Heart left ventricle (tissue), 16 donors: ENCODE measurements around the gene SIK1. TPM values are rescaled to one million over a fixed set of nuclear protein-coding genes. Genes with fewer than 3 reads are reported as not detected.
A peak's percentile ranks its signal among the peaks of the same experiment; 100 is the strongest.
"Not testable (repeated sequence)": the region's sequence is repeated elsewhere in the genome, so short reads cannot be mapped to it uniquely, and the experiment has no call there.

Source experiments
- ATAC-seq, 4 donors: fragments of 200-7000 bp; cut with Tn5 transposase; one replicate each; pipeline ENCODE4 v1.9.1; 2020 to 2022; ENCODE audit warnings: moderate library complexity in 4 of 4, mild to moderate bottlenecking in 3 of 4, moderate number of reproducible peaks in 1 of 4
- DNase-seq, 5 donors: peaks; one replicate each; pipeline ENCODE4 v3.0.0-alpha.2; 2020
- H3K27ac ChIP-seq, 12 donors: fragments of 200-600 bp; sonication (generic) in 4 of 12; one replicate each; pipeline versions ENCODE4 v1.5.0 to v1.8.0; 2016 to 2022; ENCODE audit warnings: mild to moderate bottlenecking in 2 of 12
- H3K27me3 ChIP-seq, 9 donors: fragments of 200-600 bp; sonication (generic) in 2 of 9; one replicate each; pipeline versions ENCODE4 v1.5.1 to v1.8.0; 2016 to 2022; ENCODE audit warnings: mild to moderate bottlenecking in 3 of 9
- H3K36me3 ChIP-seq, 9 donors: fragments of 200-600 bp; sonication (generic) in 2 of 9; one replicate each; pipeline versions ENCODE4 v1.5.0 to v1.8.0; 2018 to 2022; ENCODE audit warnings: mild to moderate bottlenecking in 2 of 9
- H3K4me1 ChIP-seq, 12 donors: fragments of 200-600 bp; sonication (generic) in 4 of 12; one replicate each; pipeline versions ENCODE4 v1.5.0 to v1.8.0; 2016 to 2022; ENCODE audit warnings: mild to moderate bottlenecking in 3 of 12
- H3K4me3 ChIP-seq, 12 donors: fragments of 200-600 bp; sonication (generic) in 4 of 12; one replicate each; pipeline versions ENCODE4 v1.5.0 to v1.8.0; 2017 to 2022; ENCODE audit warnings: mild to moderate bottlenecking in 9 of 12, moderate library complexity in 4 of 12
- H3K9me3 ChIP-seq, 12 donors: fragments of 200-600 bp; sonication (generic) in 4 of 12; one replicate each; pipeline versions ENCODE4 v1.5.0 to v1.8.0; 2016 to 2022; ENCODE audit warnings: mild to moderate bottlenecking in 1 of 12
- CTCF ChIP-seq, 12 donors: fragments of 200-600 bp; sonication (generic) in 4 of 12; IDR thresholded peaks; one replicate each; pipeline versions ENCODE4 v1.5.0 to v1.8.0; 2018 to 2022; ENCODE audit warnings: antibody characterized with exemption in 12 of 12, mild to moderate bottlenecking in 5 of 12
- POLR2A ChIP-seq, 2 donors: fragments of 450-650 bp; IDR thresholded peaks; one replicate each; pipeline ENCODE4 v1.6.1; 2017; ENCODE audit warnings: antibody characterized with exemption in 2 of 2, mild to moderate bottlenecking in 2 of 2, moderate library complexity in 2 of 2
- WGBS, 4 donors: extraction: QIAGEN DNeasy Blood & Tissue Kit in 2 of 4; methylation state at CpG; one replicate each; pipeline versions ENCODE4 v1.1.5 to v1.1.7; 2013 to 2018; 5-methylcytosine and 5-hydroxymethylcytosine counted together
- intact Hi-C, 10 donors: fragments of 100-400 bp; cut with DNase I; formaldehyde crosslinking; loops; one replicate each; pipeline versions ENCODE4 v1.11.1 to v1.14.2; 2022
- long read RNA-seq, 3 donors: library from polyadenylated mRNA; unstranded; transcript quantifications; one replicate each; pipeline ENCODE4 v2.0.0, GENCODE V29; 2020 to 2021
- polyA plus RNA-seq, 2 donors: library from polyadenylated mRNA; stranded (reverse); fragments of 200-250 nt; gene quantifications; one replicate each; pipeline ENCODE4 v1.2.3, GENCODE V29; 2013
- total RNA-seq, 9 donors: library from RNA; depleted of rRNA in 2 of 9; stranded (reverse); fragments of >200 nt in 2 of 9; fragmentation: NEBNext Ultra II Directional in 3 of 9; extraction: Animal tissue kit (Norgen Biotek cat#: 25700) in 3 of 9; gene quantifications; one replicate each; pipeline versions ENCODE4 v1.1.0 to v1.2.4, GENCODE V29; 2016 to 2023
- donor health status: ischemic (EF 13 %, LVEDD 7.1; RV severe dilation, severe dysfunction).
- donor health status: healthy with polysubstance abuse.
- donor health status: DM: no; HTN: yes; CAD: no.
- donor health status: DM: no; HTN: no; CAD: no.
- donor health status: ischemic (EF 25% LVEDD 6.9; RV normal size, moderate dysfunction).
- donor health status: ischemic (EF 25% LVEDD 5.7; RV mildly dilated, moderate dysfunction).
- donor health status: healthy.
- donor health status: DM: yes; HTN: yes; CAD: no.
- donor health status: ischemic (EF 35%, LVEDD 5.7; RV mildly dilated, moderate dysfunction).
- donor health status: nonischemic (EF 11% LVEDD 7.7; RV severe dilation, severe dysfunction).
- donor health status: DM: yes; HTN: yes; CAD: no.
- donor health status: PGD.
- donor health status: ischemic (EF 29% LVEDD 5.4; RV normal size, mild dysfunction).
- donor health status: nonischemic (EF 23%, LVEDD 6.1; RV moderate dilation, normal function).

SIK1 gene
- total RNA-seq (10 to 100 TPM in 4 of 9 donors, 1 to 10 TPM in 4, under 1 TPM in 1; 0.38 to 53.5 (median 5.4) TPM), polyA plus RNA-seq (1 to 10 TPM; 1.4 to 5.7 TPM)
- long read RNA-seq, donor 1 = 0 reads
- long read RNA-seq, donor 2, full-length matches to known transcripts = 1 of 19 reads
- long read RNA-seq, donor 2, partial matches to known transcripts = 3 of 19 reads
- long read RNA-seq, donor 2, other reads (novel, unspliced or antisense) = 15 of 19 reads
- long read RNA-seq, donor 3 = 0 reads

- H3K4me3 ChIP-seq = peak within 1 kb of the TSS in 1 of 12 donors; percentile 35
- intact Hi-C loops, H3K36me3 ChIP-seq, DNase-seq, H3K27ac ChIP-seq, H3K9me3 ChIP-seq, H3K27me3 ChIP-seq, H3K4me1 ChIP-seq: not testable (repeated sequence)
- 1% methylated on average over 18 of the region's 120 CpGs; no CpG with 5 or more reads in 3 of the 4 donors for WGBS, 4 donors
- ATAC-seq = peak in 3 of 4 donors; percentile 7 to 20 (median 9)
Observed at GRCh38 chr21:43426404-43427241, at the start of gene SIK1. SIK1 (minus strand) TSS chr21:43427131; CDS start chr21:43426178, 953 bp downstream.

GRCh38 chr21:43471597-43472242 lies 44.8 kb upstream of the SIK1 start:
- H3K9me3 ChIP-seq, H3K4me1 ChIP-seq, H3K27me3 ChIP-seq, H3K4me3 ChIP-seq, H3K36me3 ChIP-seq, H3K27ac ChIP-seq, DNase-seq, intact Hi-C loops: not testable (repeated sequence)
- WGBS, 4 donors = no CpG with 5 or more reads among the region's 16 CpGs
- peak in 2 of 4 donors; percentile 65 to 70 for ATAC-seq

- intact Hi-C loops, ATAC-seq: not testable (repeated sequence)
- whole genome bisulfite sequencing, 4 donors = no CpG with 5 or more reads among the region's 31 CpGs
Observed at GRCh38 chr21:43469719-43470458, 43.0 kb upstream of the SIK1 start.

GRCh38 chr21:43467785-43468184 lies 40.9 kb upstream of the SIK1 start:
- no peaks in the 10 kb centered on the region for H3K9me3 ChIP-seq
- TF ChIP-seq POLR2A (IDR thresholded peaks at IDR 0.05) (no peak), CTCF (IDR thresholded peaks at IDR 0.05) (no peak)
- intact Hi-C loops = no loop called here
- no peaks in the 10 kb centered on the region for H3K36me3 ChIP-seq
- DNase-seq (peak in 2 of 5 donors; percentile 1 to 5), ATAC-seq (no peak)
- no peaks in the 10 kb centered on the region for H3K27me3 ChIP-seq
- WGBS, 4 donors = 91 to 95% (median 94%) methylated on average over 1 of the region's 1 CpG
- no peaks in the 10 kb centered on the region for H3K4me1 ChIP-seq
- no peak overlapping the region for H3K27ac ChIP-seq
- no peak overlapping the region for H3K4me3 ChIP-seq

More at GRCh38 chr21:43469719-43470458, 43.0 kb upstream of the SIK1 start:
- not testable (repeated sequence) for DNase-seq, H3K9me3 ChIP-seq, H3K27me3 ChIP-seq, H3K4me3 ChIP-seq, H3K36me3 ChIP-seq, H3K27ac ChIP-seq, H3K4me1 ChIP-seq

GRCh38 chr21:43465159-43465558 lies 38.2 kb upstream of the SIK1 start:
- no CpG with 5 or more reads among the region's 5 CpGs for WGBS, 4 donors
- H3K4me1 ChIP-seq, H3K9me3 ChIP-seq, intact Hi-C loops, H3K36me3 ChIP-seq, H3K4me3 ChIP-seq, H3K27ac ChIP-seq, H3K27me3 ChIP-seq, ATAC-seq, DNase-seq: not testable (repeated sequence)

- H3K27me3 ChIP-seq, H3K4me3 ChIP-seq, intact Hi-C loops, DNase-seq, H3K36me3 ChIP-seq, H3K27ac ChIP-seq, H3K4me1 ChIP-seq, H3K9me3 ChIP-seq: not testable (repeated sequence)
- 86 to 96% methylated on average over 3 of the region's 20 CpGs; no CpG with 5 or more reads in 2 of the 4 donors for WGBS, 4 donors
- peak in 1 of 4 donors; percentile 10 for ATAC-seq
Observed at GRCh38 chr21:43463498-43464261, 36.7 kb upstream of the SIK1 start.

GRCh38 chr21:43462932-43463331 lies 36.0 kb upstream of the SIK1 start:
- H3K27me3 ChIP-seq, H3K4me1 ChIP-seq, ATAC-seq, intact Hi-C loops, H3K9me3 ChIP-seq, DNase-seq, H3K36me3 ChIP-seq, H3K4me3 ChIP-seq, H3K27ac ChIP-seq: not testable (repeated sequence)
- WGBS, 4 donors = no CpG with 5 or more reads among the region's 17 CpGs

GRCh38 chr21:43460475-43460874 lies 33.5 kb upstream of the SIK1 start:
- H3K27ac ChIP-seq, ATAC-seq, H3K27me3 ChIP-seq, DNase-seq, H3K9me3 ChIP-seq, intact Hi-C loops, H3K4me3 ChIP-seq, H3K4me1 ChIP-seq, H3K36me3 ChIP-seq: not testable (repeated sequence)
- WGBS, 4 donors = no CpG with 5 or more reads among the region's 13 CpGs

- peak in 1 of 5 donors; percentile 2 for DNase-seq
- intact Hi-C loops, H3K27ac ChIP-seq, H3K36me3 ChIP-seq, H3K4me3 ChIP-seq, ATAC-seq, H3K27me3 ChIP-seq, H3K4me1 ChIP-seq, H3K9me3 ChIP-seq: not testable (repeated sequence)
- 77 to 78% methylated on average over 4 to 7 of the region's 12 CpGs; no CpG with 5 or more reads in 2 of the 4 donors for WGBS, 4 donors
Observed at GRCh38 chr21:43458995-43459394, 32.1 kb upstream of the SIK1 start.
